Fibroblast of lung (primary cell): ENCODE results near the gene TMEM221.

ENCODE experiments used
- EZH2 ChIP-seq: IDR thresholded peaks from 2 replicates; pipeline ENCODE4 v1.5.1; 2012; ENCODE audit warnings: low read length, control low read depth, mild to moderate bottlenecking; ENCODE audit errors: missing control alignments
- TF ChIP-seq, protein P1 (sequence below), 2 donors: IDR thresholded peaks in 1 of 2; conservative IDR thresholded peaks in 1 of 2; 1 replicate in 1 of 2; 2 replicates in 1 of 2; pipeline ENCODE4 v1.5.1; 2011 to 2012; ENCODE audit warnings: low read length in 2 of 2, control low read depth in 1 of 2, inconsistent platforms in 1 of 2, low read depth in 1 of 2, mild to moderate bottlenecking in 1 of 2

DNA sequence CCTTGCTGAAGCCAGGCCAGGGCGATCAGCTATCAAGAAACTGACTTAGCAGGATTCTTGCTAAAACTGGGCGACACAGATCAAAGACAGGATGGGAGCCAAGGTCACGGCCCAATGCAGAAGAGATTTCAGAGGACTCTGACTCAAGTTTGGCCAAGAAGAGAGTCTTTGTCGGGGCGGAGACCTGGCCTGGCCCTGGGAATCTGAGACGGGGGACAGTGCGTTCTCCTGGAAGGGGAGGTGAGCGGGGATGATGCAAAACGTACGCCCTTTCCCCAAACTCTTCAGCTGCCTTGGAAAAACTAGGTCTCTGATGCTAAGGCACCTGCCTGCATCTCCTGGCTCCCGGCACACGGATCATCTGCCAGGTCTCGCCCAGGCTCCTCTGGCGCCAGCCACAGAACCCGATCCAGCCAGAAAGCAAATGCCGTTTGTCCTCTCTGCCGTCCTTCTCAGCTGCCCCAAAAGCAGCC is 18.8 kb downstream of the TMEM221 start:
- TF ChIP-seq, protein P1, sequence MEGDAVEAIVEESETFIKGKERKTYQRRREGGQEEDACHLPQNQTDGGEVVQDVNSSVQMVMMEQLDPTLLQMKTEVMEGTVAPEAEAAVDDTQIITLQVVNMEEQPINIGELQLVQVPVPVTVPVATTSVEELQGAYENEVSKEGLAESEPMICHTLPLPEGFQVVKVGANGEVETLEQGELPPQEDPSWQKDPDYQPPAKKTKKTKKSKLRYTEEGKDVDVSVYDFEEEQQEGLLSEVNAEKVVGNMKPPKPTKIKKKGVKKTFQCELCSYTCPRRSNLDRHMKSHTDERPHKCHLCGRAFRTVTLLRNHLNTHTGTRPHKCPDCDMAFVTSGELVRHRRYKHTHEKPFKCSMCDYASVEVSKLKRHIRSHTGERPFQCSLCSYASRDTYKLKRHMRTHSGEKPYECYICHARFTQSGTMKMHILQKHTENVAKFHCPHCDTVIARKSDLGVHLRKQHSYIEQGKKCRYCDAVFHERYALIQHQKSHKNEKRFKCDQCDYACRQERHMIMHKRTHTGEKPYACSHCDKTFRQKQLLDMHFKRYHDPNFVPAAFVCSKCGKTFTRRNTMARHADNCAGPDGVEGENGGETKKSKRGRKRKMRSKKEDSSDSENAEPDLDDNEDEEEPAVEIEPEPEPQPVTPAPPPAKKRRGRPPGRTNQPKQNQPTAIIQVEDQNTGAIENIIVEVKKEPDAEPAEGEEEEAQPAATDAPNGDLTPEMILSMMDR (conservative IDR thresholded peaks at IDR 0.05 in 1 of 2, IDR thresholded peaks at IDR 0.05 in 1 of 2; ENCODE audit: low read depth in 1 of 2, low read length in 2 of 2): no peak
- no peak for TF ChIP-seq EZH2
